Hepatocyte (in vitro differentiated cells): Measurements from ENCODE around the gene FAM120B.

Experiments
- EZH2 ChIP-seq: fragments of 200-600 bp; sonication (generic); IDR thresholded peaks from 2 replicates; pipeline ENCODE4 v1.6.1; 2016; ENCODE audit warnings: antibody characterized with exemption, mild to moderate bottlenecking, borderline replicate concordance
- EZH2phosphoT487 ChIP-seq: fragments of 200-600 bp; sonication (generic); IDR thresholded peaks from one replicate; pipeline ENCODE4 v1.6.1; 2018; ENCODE audit warnings: antibody characterized with exemption, mild to moderate bottlenecking, low read depth, moderate library complexity; ENCODE audit not compliant: unreplicated experiment, severe bottlenecking

DNA sequence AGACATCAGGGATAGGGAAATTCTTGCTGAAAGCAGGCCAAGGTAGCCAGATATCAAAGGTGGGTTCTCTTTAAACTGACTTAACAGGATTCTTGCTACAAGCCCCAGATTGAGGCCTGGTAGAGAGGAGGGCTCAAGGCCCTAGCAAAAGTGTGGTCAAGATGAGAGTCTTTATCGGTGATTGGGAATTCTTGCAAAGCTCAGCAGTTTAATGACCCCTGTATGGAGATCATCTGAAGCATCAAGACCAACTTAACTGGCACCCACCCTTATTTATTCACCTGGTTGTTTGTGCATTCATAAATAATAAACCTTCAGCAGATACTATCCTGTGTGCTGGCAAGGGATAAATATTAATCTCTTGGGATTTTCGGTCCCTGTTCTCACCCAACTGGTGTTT lies 6.3 kb downstream of the FAM120B start:
- TF ChIP-seq EZH2 (no peak), EZH2phosphoT487 (no peak)
